PFSK-1 (cell line): ENCODE results near the gene DUSP6.
A peak's percentile ranks its signal among the peaks of the same experiment; 100 is the strongest.

Experiments
- FOXP2 ChIP-seq: optimal IDR thresholded peaks from 2 replicates; pipeline ENCODE3; 2011; ENCODE audit warnings: borderline replicate concordance, control low read depth, inconsistent platforms; ENCODE audit not compliant: insufficient read depth; ENCODE audit errors: extremely low read length, extremely low read depth
- POLR2AphosphoS5 ChIP-seq: IDR thresholded peaks from 2 replicates; pipeline ENCODE4 v1.6.1; 2012; ENCODE audit warnings: low read depth, mild to moderate bottlenecking, control low read depth, low read length, moderate library complexity
- REST ChIP-seq, 2 experiments: IDR thresholded peaks; 2 replicates each; pipeline versions ENCODE4 v1.6.1 to v1.8.0; 2011 to 2012; ENCODE audit warnings: low read depth in 2 of 2, low read length in 2 of 2, control low read depth in 1 of 2, inconsistent platforms in 1 of 2, mild to moderate bottlenecking in 1 of 2, moderate library complexity in 1 of 2; ENCODE audit not compliant: insufficient read depth in 1 of 2
- SIN3A ChIP-seq: IDR thresholded peaks from 2 replicates; pipeline ENCODE4 v1.6.1; 2012; ENCODE audit warnings: mild to moderate bottlenecking, low read length, moderate library complexity, borderline replicate concordance; ENCODE audit not compliant: insufficient read depth
- TAF1 ChIP-seq: IDR thresholded peaks from 2 replicates; pipeline ENCODE4 v1.6.1; 2012; ENCODE audit warnings: low read length, control low read depth, borderline replicate concordance; ENCODE audit not compliant: insufficient read depth

The DUSP6 gene

GRCh38 chr12:89356069-89356665, 3.9 kb upstream of the DUSP6 start:
- TF ChIP-seq SIN3A (no peak), TAF1 (no peak), POLR2AphosphoS5 (no peak), FOXP2 (no peak)

- no peak for TF ChIP-seq SIN3A
- no peak for TF ChIP-seq TAF1
- TF ChIP-seq REST (IDR thresholded peaks at IDR 0.05; ENCODE audit: insufficient read depth in 1 of 2, low read depth in 2 of 2, low read length in 2 of 2): no peak
- no peak for TF ChIP-seq POLR2AphosphoS5
- no peak for TF ChIP-seq FOXP2
Observed at GRCh38 chr12:89355243-89356068, 3.2 kb upstream of the DUSP6 start.

GRCh38 chr12:89354612-89355067, 2.3 kb upstream of the DUSP6 start:
- TF ChIP-seq REST (IDR thresholded peaks at IDR 0.05; ENCODE audit: insufficient read depth in 1 of 2, low read depth in 2 of 2, low read length in 2 of 2) (no peak), TAF1 (no peak), FOXP2 (no peak), POLR2AphosphoS5 (no peak), SIN3A (no peak)

GRCh38 chr12:89353823-89354611, 1.7 kb upstream of the DUSP6 start:
- peak; percentile 23 for TF ChIP-seq FOXP2
- TF ChIP-seq SIN3A: no peak

GRCh38 chr12:89353188-89353822, 1.0 kb upstream of the DUSP6 start:
- no peak for TF ChIP-seq SIN3A
- TF ChIP-seq TAF1: no peak
- no peak for TF ChIP-seq POLR2AphosphoS5
- TF ChIP-seq REST (IDR thresholded peaks at IDR 0.05; ENCODE audit: insufficient read depth in 1 of 2, low read depth in 2 of 2, low read length in 2 of 2): no peak
- no peak for TF ChIP-seq FOXP2
